A549 treated with Mapracorat at 1 μM for 4 hours (cell line): ENCODE data around the gene TOE1. TPM values are rescaled to one million over a fixed set of nuclear protein-coding genes. Genes with fewer than 3 reads are reported as not detected.

ENCODE experiments used
- total RNA-seq: library from RNA; stranded (reverse); fragments of 200-300 nt; extraction: Qiagen RNA extraction; gene quantifications from 5 replicates; pipeline ENCODE4 v1.2.3, GENCODE V29; 2022

Gene TOE1
- total RNA-seq = 11.0 to 13.1 TPM (median 12.6 TPM) in 5 replicates

GRCh38 chr1:45339789-45340558, at the start of gene TOE1, which contains the start of gene MUTYH:
TSS of gene TOE1 (plus strand) at chr1:45340170. CDS start at chr1:45340253, 83 bp downstream.
TSS of gene MUTYH (minus strand) at chr1:45340440. CDS start at chr1:45334505, 5,935 bp downstream.

GRCh38 chr1:45326627-45327623, 13.0 kb upstream of the TOE1 start, which contains the start of gene HPDL:
TSS of gene HPDL (plus strand) at chr1:45326895. CDS start at chr1:45327149, 254 bp downstream.

Other genes starting within 250 kb of the TOE1 start
- 0.40 to 0.55 TPM (median 0.46 TPM) in 5 replicates for gene ZSWIM5, start 133.6 kb upstream of the TOE1 start, total RNA-seq
- gene HPDL, start 13.3 kb upstream of the TOE1 start, total RNA-seq = 2.6 to 4.5 TPM (median 3.6 TPM) in 5 replicates
- gene MUTYH, start 270 bp downstream of the TOE1 start, total RNA-seq = 6.0 to 9.9 TPM (median 9.0 TPM) in 5 replicates
- 0.11 to 0.24 TPM (median 0.17 TPM) in 5 replicates for gene TESK2, start 151.0 kb downstream of the TOE1 start, total RNA-seq
- gene CCDC163, start 159.9 kb downstream of the TOE1 start, total RNA-seq = 1.3 to 2.2 TPM (median 1.7 TPM) in 5 replicates
- 1.8 to 2.1 TPM (median 1.9 TPM) in 5 replicates for gene MMACHC, start 160.1 kb downstream of the TOE1 start, total RNA-seq
- gene PRDX1, start 181.7 kb downstream of the TOE1 start, total RNA-seq = 1,960 to 2,273 TPM (median 1,986 TPM) in 5 replicates
- gene AKR1A1, start 210.7 kb downstream of the TOE1 start, total RNA-seq = 69.1 to 77.1 TPM (median 75.8 TPM) in 5 replicates
- 103 to 152 TPM (median 120 TPM) in 5 replicates for gene NASP, start 243.9 kb downstream of the TOE1 start, total RNA-seq